HFFc6 (cell line): ENCODE results near the gene KCNQ1OT1. TPM values are rescaled to one million over a fixed set of nuclear protein-coding genes. Genes with fewer than 3 reads are reported as not detected.

ENCODE experiments used
- DNase-seq: peaks from one replicate; pipeline ENCODE4 v3.0.0-alpha.2; 2018
- H3K27ac Mint-ChIP-seq: 2 replicates; pipeline ENCODE4 v1.8.0; 2020; ENCODE audit warnings: mild to moderate bottlenecking, mixed read lengths
- H3K27me3 Mint-ChIP-seq: 2 replicates; pipeline ENCODE4 v1.8.0; 2021; ENCODE audit warnings: mild to moderate bottlenecking, moderate library complexity, mixed read lengths; ENCODE audit not compliant: insufficient read depth
- H3K36me3 Mint-ChIP-seq: 2 replicates; pipeline ENCODE4 v1.8.0; 2021; ENCODE audit warnings: low read depth, mixed read lengths
- H3K4me1 Mint-ChIP-seq: 2 replicates; pipeline ENCODE4 v1.8.0; 2020; ENCODE audit warnings: low read depth, mixed read lengths
- H3K4me3 Mint-ChIP-seq: 2 replicates; pipeline ENCODE4 v1.8.0; 2020; ENCODE audit warnings: mild to moderate bottlenecking, moderate library complexity, mixed read lengths
- H3K9me3 Mint-ChIP-seq: 2 replicates; pipeline ENCODE4 v1.8.0; 2020; ENCODE audit warnings: mild to moderate bottlenecking, mixed read lengths
- CTCF ChIP-seq: fragments of 200-600 bp; sonication (generic); IDR thresholded peaks from 2 replicates; pipeline ENCODE4 v1.5.0; 2021; ENCODE audit warnings: antibody characterized with exemption, mild to moderate bottlenecking
- total RNA-seq, 6 experiments: library from RNA; stranded (reverse); fragmentation: NEBNext Ultra II Directional; extraction: Animal tissue kit (Norgen Biotek cat#: 25700); gene quantifications; 2 replicates in 1 of 6; 3 replicates in 5 of 6; pipeline ENCODE4 v1.2.3, GENCODE V29; 2021

KCNQ1OT1 gene
- total RNA-seq, 6 experiments from 2014 or later: 0.41 to 0.76 (median 0.43) TPM

DNA sequence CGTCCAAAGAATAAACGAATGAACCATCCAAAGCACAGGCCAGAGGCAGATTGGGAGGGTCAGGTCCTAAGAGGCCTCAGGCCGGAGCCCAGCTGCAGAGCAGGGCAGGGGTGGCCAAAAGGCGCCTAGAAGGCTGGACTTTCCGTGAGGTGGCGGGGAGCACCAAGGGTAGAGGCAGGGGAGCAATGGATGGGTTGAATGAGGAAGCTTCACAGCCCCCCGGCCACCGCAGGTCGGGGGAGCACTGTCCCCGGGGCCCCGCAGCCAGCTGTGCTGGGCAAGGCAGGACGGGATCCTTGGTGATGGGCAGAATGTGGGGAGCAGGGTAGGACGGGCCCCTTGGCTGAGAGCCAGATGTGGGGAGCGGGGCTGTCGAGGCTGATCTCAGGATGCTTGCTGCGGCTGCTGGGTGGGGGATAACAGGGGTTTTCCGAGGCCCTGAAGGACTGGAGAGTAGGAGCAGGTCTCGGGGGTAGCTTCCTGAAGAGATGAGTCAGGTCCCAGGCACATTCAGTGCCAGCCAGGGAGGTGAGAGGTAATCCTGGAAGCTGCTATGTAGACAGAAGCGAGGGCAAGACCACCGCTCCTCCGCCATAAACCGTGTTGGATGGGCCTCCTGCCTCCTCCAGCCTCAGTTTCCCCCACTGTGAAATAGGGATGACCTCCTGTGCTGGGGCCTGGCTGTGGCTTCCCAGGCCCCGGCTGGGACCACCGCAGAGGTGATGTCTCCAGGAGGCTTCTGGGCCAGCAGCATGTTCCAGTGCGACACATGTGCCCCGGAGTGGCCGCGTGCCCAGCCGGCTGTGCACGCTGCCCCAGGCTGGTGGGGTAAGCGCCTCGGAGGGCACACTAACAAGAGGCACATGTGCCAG lies 34.6 kb upstream of the KCNQ1OT1 start:
- no peak for TF ChIP-seq CTCF
- H3K27me3 Mint-ChIP-seq: peaks cover 21% of the 10 kb centered on the region
- no peak for DNase-seq
- no peaks in the 10 kb centered on the region for H3K9me3 Mint-ChIP-seq
- H3K4me1 Mint-ChIP-seq: peaks cover 12% of the 10 kb centered on the region; the same call in 1 of the 2 replicates
- no peak overlapping the region for H3K4me3 Mint-ChIP-seq
- H3K27ac Mint-ChIP-seq: no peak overlapping the region
- H3K36me3 Mint-ChIP-seq: no peaks in the 10 kb centered on the region

- no peak for TF ChIP-seq CTCF
- H3K4me3 Mint-ChIP-seq: no peak overlapping the region
- H3K27me3 Mint-ChIP-seq: peaks cover 25% of the 10 kb centered on the region
- no peaks in the 10 kb centered on the region for H3K36me3 Mint-ChIP-seq
- no peak overlapping the region for H3K27ac Mint-ChIP-seq
- no peak for DNase-seq
- H3K9me3 Mint-ChIP-seq: no peaks in the 10 kb centered on the region
- H3K4me1 Mint-ChIP-seq: peaks cover 12% of the 10 kb centered on the region; the same call in 1 of the 2 replicates
Measured at GRCh38 chr11:2732940-2733628, 33.3 kb upstream of the KCNQ1OT1 start.

- DNase-seq: no peak
- Mint-ChIP-seq H3K27ac (no peak overlapping the region), H3K9me3 (no peaks in the 10 kb centered on the region), H3K36me3 (no peaks in the 10 kb centered on the region), H3K4me3 (no peak overlapping the region), H3K4me1 (peaks cover 6% of the 10 kb centered on the region; the same call in 1 of the 2 replicates), H3K27me3 (peaks cover 31% of the 10 kb centered on the region)
- TF ChIP-seq CTCF: no peak
Measured at GRCh38 chr11:2732261-2732939, 32.6 kb upstream of the KCNQ1OT1 start.

- H3K27me3 Mint-ChIP-seq: peaks cover 35% of the 10 kb centered on the region
- no peaks in the 10 kb centered on the region for H3K9me3 Mint-ChIP-seq
- no peak for DNase-seq
- no peak for TF ChIP-seq CTCF
- no peaks in the 10 kb centered on the region for H3K4me1 Mint-ChIP-seq
- no peak overlapping the region for H3K27ac Mint-ChIP-seq
- no peak overlapping the region for H3K4me3 Mint-ChIP-seq
- H3K36me3 Mint-ChIP-seq: no peaks in the 10 kb centered on the region
Measured at GRCh38 chr11:2731130-2732125, 31.6 kb upstream of the KCNQ1OT1 start.
